RPMI7951 (cell line): ENCODE results near the gene PCK1. TPM values are rescaled to one million over a fixed set of nuclear protein-coding genes. Genes with fewer than 3 reads are reported as not detected.

Experiments used
- DNase-seq: peaks from one replicate; pipeline ENCODE4 v3.0.0-alpha.2; 2012; ENCODE audit warnings: low read depth
- total RNA-seq: library from RNA; depleted of rRNA; stranded (reverse); fragments of >200 nt; shearing (Covaris generic); gene quantifications from 2 replicates; pipeline ENCODE4 v1.2.3, GENCODE V29; 2014

Gene PCK1
- total RNA-seq, 1 experiment from 2014 or later, result not detected

DNA sequence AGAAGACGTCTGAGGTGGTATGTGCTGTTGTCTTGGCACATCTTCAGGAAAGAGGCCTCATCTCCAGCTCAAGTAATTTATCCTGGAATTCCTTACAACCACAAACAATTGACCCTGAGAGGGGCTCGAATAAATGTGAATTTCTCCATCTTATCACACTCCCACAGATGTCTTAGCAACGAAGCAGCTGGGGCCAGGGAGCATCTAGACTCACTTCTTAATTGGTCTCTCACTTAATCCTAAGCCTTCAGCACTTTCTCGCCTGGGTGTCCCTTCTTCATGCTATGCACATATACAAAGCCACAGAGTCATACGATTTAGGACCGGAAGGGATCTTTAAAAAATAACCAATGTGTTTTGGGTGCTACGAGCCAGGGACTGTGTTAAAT is 27.1 kb downstream of the PCK1 start:
- no peak for DNase-seq

DNA sequence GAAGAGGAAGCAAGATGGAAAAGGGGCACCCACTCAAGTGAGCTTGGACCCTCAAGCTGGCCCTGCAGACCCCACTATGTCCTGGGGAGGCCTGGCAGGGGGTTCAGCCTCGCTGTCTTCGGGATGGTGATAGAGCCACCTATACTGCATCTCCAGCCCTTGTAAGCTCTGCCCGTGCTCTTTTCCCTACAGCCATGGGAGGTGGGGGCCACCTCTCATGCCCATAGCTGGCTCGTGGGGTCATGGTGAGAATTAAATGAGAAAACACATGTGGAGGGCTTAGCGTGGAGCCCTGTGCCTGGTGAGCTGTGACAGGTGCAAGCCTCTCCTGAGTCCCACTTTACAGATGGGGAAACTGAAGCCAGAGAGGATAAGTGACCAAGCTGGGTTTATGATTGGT is 27.7 kb downstream of the PCK1 start:
- DNase-seq, result no peak

DNA sequence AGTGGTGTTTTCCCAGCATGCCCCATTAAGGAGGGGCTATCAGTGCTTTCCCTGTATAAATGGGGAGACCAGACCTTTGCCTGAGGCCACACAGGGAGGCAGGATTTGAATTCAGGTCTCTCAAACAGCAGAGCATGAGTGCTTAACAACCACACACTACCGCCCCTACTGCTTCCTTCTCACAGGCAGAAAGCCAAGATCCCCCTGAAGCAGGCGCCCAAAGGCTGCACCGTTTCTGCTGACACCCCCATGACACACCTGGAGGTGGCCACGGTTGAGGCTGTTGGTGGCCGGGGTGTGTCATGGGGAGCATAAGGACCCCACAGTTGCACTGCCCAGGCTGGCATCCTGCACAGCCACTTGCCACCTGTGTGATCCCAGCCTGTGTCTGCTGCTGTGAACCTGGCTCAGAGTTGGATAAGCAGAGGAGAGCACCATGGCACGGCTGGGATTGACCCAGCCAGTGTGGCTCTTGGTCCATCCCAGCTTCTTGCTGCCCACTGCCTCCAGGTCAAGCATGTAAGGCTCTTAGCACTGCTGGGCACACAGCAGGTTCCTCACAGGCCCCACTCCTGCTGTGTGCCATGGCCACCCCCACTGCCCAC is 28.3 kb downstream of the PCK1 start:
- DNase-seq, result no peak

DNA sequence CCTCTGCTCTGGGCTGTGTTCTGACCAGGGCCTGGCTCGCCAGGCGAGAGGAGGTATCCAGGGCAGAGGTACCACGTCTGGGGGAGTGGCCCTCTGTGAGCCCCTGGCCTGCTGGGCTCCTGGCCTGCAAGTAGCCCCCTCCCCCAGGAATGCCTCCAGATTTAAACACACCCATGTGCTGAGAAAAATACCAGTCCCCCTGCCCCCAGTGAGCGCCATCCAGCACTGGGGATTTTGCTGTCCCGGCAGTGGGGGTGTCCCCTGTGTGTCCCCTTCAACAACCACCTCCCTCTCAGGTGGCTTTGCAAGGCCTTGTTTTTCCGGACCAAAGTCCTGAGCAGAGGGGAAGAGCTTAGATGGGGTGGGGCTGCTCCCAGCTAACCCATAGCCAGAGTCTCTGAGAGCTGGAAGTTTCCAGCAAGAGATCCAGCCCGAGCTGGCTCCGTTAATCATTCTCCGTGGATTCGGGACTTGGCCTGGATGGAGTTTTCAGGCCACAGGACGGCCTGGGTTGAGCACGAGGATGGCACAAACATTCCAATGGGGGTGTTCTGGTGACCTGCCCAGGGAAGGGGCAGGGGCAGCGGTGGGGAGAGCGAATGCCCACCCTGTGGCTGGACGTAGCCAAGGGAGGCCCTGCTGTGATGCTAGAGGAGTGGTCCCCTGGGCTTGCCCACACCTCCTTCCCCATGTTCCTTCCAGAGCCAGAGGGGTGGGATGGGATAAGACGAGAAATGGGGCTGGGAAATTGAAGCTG is 29.0 kb downstream of the PCK1 start:
- DNase-seq, result no peak

DNA sequence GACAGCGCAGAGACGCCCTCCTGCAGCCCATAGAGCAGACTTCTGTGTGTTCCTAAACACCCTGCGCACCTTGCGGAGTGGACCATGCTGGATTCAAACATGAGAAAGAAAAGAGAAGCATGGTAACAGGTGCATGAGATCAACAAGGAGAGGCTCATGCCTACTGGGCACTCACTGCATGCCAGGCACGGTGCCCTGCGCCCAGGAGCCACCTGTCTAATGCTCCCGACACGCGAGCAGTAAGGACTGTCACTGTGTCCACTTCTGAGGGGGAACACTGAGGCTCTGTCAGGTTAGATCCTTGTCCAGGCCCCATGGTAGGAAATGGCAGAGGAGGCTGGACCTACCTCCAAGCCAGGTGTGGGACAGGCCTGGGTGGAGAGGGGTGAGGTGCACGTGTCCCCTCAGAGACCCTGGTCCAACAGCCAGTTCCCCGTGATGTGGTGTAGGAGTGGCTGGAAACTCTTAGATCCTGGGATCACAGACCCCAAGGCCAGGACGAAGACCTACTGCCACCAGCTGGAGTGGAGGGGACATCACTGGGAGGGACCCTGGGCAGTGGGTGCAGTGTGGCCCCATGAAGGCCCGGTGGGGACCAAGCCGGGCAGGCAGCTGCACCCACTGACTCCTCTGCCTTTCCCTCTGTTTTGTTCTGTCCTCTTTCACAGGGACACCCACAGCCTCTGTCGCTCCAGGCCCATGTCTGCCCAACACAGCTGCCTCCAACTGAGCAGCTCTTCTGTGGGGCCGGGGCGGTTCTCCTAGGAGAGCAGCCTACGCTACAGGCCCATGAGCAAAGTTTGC is 29.8 kb downstream of the PCK1 start:
- no peak for DNase-seq

DNA sequence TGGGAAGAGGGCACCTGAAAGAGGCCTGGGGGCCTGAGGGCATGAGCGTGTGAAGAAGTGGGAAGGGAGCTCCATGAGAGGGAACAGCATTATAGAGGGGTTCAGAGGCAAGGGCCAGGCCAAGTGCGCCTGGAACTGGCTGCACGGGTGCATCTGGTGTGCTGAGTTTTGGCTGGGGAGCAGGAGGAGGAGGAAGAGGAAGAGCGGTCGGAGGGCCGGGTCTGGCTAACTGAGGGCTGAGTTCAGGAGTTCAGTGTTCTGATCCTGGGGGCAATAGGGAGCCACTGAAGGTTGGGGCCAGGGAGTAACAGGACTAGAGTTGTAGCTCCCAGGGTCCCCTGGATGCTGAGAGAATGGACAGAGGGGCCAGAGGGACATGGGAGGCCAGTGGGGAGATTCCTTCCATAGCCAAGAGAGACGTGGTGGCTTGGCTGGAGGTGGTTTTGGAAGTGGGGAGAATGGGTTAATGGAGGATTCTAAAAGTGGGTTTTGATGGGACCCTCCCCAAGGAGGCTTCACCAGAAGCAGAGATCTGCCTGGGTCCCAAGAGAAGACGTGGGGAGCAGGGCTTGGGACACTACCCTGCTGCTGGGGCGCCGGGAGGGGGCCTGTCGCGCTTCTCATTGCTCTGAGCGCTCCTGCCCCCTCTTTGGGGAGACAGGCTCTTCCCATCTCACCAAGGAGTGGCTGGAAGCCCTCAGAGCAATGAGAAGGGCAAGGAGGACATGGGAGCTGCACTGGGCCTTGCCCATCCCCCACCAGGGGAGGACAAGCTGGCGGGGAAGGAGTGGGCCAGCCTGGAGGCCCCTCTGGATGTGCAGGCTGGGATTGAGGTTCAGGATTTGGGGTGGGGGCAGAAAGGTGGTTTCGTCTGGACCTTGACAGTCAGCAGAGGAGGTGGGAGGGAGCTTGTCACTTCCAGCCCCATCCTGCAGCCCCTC is 30.6 kb downstream of the PCK1 start:
- no peak for DNase-seq

DNA sequence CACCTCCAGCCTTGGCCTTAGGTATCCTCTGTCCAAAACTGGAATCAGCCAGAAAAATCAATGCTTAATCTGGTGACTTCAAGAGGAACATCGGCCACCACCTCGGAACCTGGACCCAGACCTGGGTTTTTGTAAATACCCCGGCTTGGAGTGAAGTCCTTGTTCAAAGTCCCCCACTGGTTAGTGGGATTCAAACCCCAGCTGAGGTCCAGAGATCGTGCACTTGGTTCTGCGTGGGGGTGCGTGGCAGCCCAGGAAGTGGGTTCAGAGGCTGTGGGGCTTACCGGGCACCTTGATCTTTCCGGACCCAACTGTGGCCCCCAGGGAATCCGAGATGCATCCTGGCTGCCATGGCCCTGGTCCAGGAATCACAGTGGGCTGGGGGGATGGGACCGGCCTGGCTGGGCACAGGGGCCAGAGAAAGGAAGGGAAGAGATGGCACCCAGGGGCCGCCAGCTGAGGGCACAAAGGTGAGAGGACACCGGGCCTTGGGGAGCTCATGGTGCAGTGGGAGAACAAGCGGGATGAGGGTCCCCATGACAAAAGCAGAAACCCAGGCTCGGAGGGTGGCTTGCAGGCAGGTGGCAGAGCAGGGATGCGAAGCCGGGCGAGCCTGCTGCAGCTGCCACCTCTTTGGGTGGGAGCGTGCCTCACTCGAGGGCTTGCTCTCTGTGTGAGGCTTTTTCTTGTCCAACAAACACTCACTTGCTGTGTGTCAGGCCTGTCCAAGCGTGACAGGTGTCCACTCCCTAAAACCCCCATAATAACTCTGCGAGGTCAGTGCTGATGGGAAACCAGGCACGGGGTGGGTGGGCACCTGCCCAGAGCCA is 31.6 kb downstream of the PCK1 start:
- no peak for DNase-seq

DNA sequence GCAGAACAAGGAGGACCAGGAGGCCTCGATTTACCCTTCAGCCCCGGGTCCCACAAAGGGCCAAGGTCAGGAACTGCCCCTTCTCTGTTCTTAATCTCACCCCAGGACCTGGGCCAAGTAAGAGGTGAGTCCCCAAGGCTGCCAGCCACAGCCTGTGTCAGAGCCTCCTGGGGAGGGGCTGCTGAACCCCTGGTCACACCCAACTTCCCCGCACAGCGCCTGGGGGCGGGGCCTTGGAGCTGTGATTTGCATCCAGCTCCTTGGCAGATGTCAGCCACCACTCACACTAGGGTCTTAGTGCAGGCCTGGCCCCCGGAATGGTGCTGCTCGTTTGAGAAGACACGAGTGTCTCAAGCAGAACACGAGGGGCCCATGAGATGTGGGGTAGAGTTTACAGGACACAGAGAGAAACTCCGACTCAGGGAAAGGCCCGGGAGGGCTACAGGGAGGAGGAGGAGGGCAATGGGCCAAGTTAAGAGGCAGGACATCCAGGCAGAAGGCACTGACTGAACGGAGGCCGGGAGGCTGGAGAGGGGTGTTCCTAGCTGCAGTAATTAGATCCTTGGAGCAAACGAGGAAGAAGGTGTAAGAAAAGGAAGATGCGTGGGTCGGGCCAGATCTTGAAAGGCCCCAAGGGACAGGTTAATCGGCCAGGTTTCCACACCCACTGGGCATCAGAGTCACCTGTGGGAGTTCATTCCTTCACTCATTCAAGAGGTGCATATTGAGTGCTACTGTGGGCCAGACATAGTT is 32.4 kb downstream of the PCK1 start:
- DNase-seq, result no peak

DNA sequence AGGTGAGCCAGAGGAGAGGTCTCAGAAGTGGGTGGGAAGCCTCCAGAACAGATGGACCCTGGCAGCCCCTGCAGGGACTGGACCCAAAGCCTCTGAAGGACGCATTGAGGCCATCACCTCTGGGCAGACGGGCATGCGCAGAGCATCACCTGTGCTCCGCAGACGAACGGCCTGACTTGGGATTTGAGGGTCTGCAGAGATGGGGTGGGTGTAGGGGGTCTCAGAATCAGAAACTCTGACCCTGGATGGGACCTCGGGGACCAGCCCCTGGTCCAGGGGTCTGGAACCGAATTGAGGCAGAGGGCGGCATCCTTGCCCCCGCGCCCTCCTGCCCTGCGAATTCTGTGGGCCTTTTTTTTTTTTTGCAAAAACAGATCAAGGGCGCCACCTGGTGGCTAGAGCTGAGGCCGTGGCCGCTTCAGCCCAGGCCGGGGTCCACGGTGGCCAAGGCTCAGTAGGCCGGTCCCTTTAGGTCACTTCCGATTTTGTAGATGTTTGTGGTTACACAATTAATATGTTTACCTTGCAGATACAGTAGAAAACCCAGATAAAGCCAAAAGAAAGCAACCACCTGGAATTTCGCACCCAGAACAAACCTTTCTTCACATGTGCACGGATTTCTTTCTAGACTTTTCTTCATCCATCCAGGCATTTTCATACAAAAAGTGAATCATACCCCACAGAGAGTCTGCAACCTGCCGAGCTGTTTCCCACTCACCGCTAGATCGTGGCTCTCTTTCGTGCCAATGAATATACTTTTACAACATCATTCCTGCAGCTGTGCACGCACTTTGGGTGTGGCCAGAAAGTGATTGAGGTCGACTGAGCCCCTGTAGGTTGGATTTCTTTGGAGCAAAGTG is 33.4 kb downstream of the PCK1 start:
- DNase-seq, result peak; percentile 84

DNA sequence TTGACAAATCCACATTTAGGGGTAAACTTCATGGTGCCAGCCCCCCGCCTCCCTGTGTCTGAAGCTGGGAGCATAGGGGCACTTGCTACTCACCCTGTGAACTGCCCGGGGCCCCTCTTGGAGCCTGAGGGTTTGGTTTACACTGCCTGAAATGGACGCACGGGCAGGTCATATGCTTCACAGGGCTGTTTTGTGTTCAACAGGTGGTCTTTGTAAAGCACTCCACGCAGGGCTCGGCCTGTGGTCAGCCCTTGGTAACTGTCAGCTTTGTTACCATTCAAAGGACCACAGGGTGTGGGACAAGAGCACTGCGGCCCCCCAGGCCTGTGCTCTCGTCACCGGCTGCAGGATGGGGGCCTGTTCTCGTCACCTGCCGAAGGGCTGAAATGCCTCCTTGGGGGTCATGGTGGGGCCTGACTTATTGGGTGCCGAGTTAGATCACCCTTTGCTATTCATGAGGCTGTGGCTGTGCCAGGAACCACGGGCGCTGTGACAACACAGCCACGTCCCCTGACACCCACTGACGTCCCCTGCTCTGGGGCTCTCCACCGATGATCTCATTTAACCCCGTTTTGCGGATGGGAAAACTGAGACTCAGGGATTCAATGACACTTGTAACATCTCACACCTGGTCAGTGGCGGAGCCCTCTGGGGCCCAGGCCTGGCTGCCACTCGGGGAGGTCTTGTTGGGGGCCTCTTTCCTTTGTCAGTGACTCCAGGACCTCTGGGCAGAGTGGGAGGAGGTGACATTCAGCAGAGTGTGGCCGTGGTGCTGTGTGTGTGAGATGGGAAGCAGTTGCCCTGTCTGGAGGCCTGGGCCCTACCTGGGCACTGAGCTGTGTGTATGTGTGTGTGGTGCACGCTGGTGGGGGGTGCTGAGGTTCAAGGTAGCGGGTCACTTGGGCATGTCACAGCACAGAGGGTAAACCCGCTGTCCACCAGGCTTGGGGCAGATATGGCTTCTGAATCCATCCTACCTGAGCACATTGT is 34.4 kb downstream of the PCK1 start:
- no peak for DNase-seq

DNA sequence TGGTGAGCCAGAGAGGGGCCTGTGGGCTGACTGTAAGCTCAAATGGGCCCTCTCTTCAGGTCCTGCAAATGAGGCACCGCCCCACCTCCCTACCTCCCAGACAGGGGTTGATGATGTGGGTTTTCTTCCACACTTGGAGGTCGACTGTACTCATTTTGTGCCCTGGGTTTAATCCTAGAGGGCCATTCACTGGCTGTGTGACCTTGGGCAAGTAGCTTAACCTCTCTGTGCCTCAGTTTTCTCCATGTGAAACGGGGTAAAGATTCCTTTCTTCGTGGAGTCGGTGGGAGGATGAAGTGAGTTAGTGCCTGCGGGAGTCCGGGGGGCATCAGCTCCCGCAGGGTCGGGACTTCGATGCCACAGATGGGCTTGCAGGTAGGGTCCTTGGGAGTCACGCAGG is 35.4 kb downstream of the PCK1 start:
- no peak for DNase-seq

DNA sequence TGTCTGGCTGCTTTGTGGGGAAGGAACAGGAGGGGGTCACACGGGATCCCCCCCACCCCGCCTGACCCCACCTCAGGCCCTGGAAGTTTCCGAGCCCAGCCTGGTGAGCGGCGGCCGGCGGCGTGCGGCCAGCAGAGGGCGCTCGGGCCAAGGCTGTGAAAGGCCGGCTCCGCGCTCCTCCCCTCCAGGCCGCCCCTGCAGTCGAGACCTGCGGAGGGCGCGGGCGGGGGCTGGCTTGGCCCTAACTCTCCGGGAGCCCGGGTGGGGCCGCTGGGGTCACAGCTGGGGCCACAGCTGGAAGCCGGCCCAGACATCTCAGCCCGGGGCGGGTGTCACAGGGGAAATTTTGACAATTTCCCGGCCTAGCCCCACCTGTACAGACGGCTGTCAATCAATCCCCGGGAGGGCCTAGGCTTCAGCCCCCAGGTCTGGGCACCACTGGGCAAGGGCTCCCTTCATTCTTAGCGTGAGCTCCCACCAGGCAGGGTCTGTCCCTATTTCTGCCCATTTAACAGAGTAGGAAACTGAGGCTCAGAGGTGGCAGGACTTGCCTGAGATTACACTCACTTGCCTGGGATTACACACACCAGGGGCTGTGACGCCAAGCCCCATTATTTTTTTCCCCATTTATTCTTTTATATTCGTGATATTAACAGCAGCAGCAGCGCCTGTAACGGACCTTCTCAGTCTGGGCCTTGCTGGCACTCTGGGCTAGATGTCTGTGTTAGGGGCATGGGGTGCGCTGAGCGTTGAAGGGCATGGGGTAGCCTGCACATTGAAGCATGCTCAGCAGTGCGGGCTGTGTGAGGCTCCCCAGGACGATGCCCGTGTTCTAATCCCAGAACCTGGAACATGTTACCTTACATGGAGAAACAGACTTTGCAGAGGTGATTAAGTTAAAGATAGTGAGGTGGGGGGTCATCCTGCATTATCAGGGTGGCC is 36.4 kb downstream of the PCK1 start:
- DNase-seq, result peak; percentile 69

DNA sequence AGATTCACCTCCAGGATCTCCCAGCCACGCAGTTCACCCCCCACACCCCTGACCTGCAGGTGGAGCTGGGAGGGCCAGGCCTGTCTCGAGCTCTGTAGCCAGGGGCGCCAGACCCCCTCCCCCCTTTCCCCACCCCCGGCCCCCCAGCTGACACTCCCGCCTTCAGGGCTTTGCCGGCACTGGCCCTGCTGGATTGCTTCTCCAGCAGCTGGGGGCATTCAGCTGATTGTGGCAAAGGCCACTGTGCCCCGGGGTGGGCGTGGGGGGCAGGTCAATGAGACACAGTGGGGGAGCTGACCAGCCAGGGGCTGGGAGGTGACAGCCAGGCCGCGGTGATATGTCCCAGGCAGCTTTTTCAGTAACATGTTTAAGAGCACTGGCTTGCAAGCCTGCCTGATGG is 37.1 kb downstream of the PCK1 start:
- no peak for DNase-seq

DNA sequence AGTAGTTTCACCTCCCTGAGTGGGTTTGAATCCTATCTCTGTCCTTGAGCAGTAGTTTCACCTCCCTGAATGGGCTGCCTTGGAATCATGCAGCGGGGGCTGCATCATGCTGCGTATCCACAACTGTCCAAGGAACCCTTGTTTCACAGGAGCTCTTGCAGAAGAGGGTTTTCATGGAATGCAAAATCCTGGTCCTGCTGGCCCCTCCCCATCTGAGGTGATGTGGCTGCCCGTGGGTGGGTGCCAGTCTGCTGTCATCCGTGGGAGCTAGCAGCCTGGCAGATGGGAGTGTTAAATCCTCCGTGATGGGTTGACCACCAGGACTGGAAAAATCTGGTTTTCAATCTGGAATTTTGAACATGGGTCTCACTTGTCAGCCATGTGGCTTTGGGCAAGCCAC is 37.6 kb downstream of the PCK1 start:
- DNase-seq, result no peak

DNA sequence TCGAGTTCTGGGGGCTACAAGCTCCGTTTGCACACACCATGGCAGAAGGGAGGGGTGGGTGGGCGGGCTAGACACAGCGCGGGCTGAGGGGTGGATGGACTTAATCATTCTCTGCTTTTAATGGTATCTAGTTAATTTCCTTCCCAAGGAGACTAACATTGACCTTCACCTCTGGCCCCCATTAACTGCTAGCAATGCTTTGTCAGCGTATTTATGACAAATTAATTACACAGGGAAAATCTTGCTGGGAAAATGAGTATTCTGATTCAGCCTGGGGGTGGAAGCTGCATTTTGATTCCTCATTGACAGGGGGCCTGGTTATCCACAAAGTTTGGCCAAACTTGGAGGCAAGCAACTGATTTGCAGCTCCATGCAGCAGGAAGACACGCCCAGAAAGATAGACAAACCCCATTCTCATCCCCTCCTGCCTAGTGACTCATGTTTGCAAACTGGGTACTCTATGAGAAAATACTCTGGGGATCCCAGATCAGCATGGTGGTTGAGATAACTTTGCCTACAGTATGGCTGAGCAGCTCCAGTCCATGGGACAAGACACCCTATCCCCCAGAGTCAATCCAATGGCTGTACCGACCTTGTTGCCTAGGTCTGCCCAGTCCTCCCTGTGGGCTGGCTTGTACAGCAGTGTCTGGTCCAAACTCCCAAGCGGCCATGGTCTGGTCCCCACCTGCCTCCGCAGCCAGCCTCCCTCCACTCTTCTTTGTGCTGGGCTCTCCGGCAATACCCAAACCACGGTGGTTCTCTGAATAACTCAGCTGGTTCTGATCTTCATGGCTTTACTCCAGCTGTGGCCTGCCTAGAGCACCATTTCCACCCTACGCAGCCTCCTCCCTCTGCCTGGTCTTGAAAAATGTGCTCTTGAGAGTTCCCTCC is 39.7 kb downstream of the PCK1 start:
- DNase-seq, result peak; percentile 86

DNA sequence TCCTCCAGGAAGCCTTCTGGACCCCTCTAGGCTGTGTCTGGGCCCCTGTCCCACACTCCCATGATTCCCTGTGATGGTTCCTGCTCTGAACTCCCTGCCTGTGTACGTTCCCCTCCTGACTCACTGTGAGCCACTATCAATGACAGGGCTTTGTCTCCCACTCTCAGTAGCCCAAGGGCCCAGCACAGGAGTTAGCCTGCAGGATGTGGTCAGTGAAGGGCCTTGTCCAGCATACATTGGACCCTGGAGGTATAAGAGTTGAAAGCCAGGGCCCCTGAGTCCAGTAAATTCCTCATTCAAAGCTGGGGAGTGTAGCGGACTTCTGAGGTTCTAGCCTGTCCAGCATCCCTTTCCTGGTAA is 40.3 kb downstream of the PCK1 start:
- peak; percentile 99 for DNase-seq
